Measurements from ENCODE around the gene GAREM1.
"Not testable (repeated sequence)": the region's sequence is repeated elsewhere in the genome, so short reads cannot be mapped to it uniquely, and the experiment has no call there.

Gene GAREM1

DNA sequence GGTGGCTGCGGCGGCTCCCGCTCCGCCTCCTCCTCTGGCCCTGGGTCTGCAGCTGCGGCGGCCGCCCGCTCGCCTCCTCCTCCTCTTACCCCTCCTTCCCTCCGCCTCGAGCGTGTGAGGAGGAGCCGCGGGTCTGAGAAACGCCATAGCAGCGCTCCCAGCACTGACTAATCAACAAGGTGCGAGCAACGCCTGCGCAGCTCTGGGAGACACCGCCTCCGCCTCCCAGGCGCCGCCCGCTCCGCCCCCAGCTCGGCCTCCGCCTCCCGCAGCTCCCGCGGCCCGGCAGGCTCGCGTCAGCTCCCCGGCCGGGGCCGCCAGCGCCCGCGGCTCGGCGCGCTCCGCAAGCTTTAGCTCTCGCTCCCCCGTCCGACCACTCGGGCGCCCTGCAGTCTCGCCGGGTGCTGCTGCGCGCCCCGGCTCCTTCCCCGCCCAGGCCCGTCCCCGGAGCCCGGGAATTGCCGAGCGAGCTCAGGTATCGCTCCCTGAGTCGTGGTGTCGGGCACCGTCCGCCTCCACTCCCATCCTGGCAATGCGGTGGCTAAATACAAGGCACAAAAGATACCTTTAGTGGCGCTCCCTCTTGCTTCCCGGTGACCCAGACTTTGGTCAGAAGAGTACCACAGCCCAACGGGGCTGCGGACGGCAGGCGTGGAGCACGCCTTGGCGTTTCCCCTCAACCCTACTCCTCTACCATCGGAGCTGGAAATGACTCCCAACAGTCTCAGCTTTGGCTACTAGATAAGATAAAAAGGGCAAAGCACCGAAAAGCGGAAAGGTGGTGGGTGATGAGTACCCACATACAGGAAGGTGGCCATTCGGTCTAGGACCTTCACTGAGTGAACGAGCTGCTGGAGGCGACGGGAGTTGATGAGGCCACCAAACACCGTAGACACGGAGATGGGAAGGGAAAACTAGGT is at the start of gene GAREM1:
Gene GAREM1, minus strand, starts transcription at position 169 of the 920 bp plus-strand sequence. CDS start 454 bp downstream, outside the sequence.
- FAIRE-seq, result no peak

DNA sequence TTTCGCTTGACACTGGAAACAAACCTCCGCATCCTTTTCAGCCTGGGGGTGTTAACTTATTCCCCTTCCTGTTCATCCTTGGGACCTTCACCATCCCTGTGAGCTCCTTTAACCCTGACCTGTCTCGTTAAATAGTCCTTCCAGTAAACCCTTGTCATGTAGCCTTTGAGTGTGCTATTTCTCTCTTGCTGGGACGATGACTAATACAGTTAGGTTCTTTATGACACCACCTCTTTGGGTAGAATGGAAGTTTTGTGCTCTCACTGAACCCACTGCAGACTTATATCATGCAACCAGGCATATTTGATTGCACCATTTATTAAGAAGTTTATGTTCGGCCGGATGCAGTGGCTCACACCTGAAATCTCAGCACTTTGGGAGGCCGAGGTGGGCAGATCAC is 40.5 kb upstream of the GAREM1 start:
- no peak for FAIRE-seq

DNA sequence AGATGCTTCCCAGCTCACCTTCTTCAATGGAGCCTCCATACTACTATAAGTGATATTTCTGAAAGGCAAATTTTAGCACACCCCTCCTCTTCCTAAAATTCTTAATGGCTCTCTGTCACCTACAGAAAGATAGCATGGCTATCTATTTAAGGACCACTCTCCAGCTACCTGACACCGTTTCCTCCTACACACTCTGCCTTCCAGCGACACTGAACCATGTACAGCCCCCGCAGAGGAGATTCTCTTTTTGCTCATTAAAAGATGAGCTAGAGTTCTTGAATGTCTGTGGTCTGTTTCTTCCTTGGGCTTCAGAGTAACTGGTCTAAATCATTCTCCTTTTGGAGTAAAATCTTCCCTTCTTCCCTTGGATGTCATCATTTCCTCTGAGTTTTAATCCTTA is 38.4 kb upstream of the GAREM1 start:
- no peak for FAIRE-seq

DNA sequence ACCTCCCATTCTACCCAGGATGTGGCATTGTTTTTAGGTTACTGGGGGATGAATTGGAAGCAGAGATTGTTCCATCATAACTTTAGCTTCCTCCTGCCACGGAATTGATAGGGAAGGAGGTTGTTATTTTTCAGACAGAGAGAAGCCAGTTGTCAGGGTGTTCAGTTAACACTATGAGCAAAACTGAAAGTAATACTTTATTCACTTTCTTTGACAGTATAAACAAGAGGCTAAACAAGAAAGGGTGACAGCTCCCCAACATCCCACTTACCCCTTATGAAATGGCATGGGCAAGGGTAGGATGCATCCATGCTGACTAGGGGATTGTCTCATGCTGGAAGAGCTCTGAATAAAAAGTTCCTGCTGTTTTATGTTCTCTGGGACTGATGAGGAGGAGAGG is 36.4 kb upstream of the GAREM1 start:
- no peak for FAIRE-seq

DNA sequence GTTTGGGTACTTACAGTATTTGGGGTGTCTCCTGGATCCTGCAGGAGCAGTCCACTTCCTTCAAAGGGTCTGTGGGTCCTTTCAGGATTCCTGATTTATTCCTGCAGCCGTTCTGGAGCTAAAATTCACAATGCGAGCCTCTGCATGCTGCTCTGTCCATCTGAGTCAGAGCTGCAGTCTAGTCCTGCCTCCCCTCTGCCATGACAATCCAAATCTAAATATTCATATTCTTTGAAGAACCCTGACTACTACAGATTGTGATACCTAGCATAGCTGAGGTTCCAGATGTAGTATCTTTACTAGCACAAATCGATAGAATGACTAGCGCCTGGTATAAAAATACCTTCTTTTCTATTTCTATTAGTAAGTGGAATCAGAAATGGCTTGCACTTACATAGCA is 31.3 kb upstream of the GAREM1 start:
- FAIRE-seq, result no peak

DNA sequence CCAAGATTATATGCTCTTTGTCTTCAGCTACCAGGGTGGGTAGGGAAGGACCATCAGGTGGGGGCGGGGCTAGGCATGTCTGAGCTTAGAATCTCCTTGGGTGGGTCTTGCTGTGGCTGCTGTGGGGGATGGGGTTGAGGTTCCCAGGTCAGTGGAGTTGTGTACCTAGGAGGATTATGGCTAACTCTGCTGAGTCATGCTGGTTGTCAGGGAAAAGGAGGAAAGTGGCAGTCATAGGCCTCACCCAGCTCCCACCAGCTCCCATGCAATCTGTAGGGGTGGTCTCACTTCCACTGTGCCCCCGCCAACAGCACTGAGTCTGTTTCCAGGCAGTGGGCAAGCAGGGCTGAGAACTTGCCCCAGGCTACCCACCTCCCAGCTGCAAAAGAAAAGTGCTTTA is 30.6 kb upstream of the GAREM1 start:
- FAIRE-seq, result not testable (repeated sequence)

DNA sequence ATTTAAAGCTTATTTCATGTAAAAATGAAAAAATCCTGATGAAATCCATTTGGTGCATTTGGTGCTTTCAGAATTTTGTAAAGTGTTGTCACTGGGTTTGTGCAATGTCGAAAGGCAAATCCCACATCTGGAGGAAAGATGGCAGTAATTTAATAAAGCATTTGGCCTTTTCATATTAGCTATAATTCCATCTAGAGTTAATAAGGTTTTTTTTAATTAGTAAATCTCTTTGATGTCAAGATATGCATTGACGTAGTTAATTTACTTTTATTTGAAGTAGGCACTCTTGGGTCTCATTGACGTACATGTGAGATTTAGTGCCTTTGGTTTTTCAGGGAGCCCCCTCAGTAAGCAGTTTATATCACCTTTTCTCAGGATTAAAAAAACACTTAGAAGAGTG is 12.3 kb upstream of the GAREM1 start:
- no peak for FAIRE-seq

DNA sequence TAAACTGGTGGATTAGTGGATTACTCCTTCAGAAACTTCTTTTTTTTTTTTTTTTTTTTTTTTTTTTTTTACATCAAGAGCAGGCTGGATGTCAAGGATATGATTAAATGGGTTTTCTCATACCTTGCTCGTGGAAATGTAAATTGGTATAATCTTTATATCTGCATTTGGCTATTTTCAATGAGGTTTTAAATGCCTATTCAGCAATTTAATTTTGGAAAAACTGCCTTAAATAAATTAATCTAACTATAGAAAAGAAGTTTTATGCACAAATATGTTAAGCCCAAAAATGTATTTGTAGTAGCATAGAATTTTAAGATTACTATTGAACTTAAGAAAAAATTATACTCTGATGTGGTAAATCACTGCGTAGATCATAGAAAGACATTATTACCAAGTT is 11.4 kb upstream of the GAREM1 start:
- no peak for FAIRE-seq

DNA sequence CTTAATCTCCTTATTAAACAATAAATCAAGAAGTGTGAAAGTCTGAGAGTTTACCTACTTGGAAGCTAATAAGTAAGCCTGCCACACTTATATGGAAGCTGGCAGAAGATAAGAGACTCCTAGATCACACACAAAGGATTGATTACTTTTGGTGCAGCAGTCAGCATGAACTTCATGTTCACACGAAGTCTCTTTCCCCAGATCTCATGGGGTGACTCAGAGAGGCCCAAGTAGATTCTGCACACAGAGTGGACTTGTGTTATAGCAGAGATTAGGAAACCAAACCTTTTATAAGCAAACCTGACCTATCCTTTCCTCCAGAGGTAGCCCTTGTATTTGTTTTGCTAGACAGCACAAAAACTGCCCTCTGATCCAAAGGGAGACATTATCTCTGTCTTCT is 9.9 kb upstream of the GAREM1 start:
- no peak for FAIRE-seq

DNA sequence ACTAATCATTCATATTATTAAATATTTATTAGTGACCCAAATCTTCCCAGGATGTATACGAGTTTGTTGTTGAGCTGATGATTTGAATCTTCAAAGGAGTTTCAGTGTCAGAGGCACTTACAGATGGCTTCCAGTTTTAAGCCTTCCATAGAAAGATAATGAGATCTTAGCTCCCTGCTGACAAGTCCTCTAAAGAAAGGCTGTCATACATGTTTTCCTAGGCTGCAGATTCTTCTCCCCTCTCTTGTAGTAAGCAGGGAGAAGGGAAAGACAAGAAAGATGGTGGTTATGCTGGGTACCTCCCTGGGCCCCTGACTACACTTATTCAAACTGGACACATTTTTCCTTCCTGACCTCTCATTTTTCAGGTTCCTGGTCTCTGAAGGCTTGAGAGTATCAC is 8.1 kb upstream of the GAREM1 start:
- FAIRE-seq, result no peak

DNA sequence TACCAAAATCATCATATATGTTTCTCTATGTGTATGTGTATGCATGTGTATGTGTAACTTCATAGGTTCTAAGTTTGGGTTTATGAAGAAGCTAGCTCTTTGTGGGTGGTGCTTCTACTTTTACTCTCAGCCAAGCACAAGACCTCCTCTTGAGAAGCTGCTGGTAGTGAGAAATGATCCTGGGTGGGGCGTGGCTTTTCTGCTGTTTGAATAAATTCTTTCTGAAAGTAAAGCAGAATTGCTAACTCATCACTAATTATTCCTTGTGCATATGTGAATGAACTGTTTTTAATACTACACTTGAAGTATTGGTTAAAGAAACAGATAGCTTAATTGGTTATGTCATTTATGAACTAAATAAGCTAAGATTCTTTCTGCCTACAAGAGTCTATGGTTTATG is 7.6 kb upstream of the GAREM1 start:
- no peak for FAIRE-seq

DNA sequence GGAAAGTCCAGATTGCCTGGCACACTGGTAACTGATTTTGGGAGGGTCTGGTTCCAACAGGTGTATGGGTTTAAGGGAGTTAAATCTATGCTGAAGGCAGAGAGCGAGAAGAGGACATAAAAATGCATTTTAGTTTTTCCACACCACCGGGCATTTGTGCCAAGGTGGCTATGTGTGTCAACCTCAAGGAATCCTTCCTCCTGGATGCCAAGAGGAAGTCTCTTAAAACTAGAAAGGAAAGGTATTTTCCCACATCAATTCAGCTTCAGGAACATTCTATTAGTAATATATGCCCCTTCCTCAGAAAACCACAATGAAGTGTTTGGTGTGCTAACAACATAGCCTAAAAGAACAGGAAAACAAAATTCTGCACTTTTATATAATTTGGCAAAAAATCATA is 5.4 kb upstream of the GAREM1 start:
- FAIRE-seq, result no peak

DNA sequence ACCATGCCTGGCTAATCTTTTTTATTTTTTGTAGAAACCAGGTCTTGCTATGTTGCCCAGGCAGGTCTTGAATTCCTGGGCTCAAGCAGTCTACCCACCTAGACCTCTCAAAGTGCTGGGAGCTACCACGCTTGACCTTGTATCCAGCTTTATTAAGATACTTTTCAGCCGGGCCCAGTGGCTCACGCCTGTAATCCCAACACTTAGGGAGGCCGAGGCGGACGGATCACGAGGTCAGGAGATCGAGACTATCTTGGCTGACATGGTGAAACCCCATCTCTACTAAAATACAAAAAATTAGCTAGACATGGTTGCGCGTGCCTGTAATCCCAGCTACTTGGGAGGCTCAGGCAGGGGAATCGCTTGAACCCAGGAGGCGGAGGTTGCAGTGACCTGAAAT is 4.4 kb upstream of the GAREM1 start:
- not testable (repeated sequence) for FAIRE-seq

DNA sequence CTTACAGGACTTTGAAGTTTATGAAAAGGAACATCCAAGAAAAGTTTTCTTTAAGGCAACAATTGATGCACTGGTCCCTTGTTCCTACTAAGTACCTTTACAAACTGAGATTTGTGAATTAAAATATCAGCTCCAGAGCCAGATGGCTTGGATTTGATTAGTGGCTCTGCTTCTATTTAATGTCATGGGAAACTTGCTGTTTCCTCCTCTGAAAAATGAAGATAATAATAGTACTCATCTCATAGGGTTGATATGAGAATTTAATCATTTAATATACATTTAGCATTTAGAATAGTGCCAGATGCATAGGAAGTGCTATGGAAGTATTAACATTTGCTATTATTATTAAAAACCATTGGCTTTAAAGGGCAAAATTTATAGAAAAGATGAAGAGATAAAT is 2.6 kb upstream of the GAREM1 start:
- FAIRE-seq, result no peak

DNA sequence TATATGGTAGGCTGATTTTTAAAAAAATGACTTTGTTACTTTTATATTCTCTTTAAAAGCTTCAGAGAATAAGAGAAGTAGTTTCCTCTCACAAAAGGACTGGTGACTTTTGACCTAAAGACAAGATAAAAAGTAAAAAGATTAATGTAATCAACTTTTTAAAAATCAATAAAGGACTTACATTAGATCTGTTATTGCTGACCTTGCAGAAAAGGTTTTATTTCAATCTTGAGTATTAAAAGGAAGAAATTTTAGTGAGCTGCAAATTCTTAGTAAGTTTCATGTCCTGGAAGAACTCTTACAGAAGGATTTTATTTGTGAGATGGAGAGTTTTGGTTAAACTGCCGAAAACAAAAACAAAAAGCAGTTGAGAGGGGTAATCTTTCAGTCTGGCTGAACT is 2.2 kb upstream of the GAREM1 start:
- FAIRE-seq, result no peak

DNA sequence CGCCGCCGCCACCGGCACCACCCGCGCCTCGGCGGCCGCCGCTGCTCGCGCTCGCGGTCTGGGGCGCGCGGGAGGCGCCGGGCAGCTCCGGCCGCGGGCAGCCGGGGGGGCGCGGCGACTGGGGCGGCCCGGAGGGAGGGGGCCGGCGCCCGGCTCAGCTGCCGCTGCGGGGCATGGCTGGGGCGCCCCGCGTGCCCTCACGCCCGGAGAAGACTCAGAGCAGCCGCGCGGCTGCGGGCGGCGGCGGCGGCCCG is 295 bp downstream of the GAREM1 start:
- FAIRE-seq, result no peak

DNA sequence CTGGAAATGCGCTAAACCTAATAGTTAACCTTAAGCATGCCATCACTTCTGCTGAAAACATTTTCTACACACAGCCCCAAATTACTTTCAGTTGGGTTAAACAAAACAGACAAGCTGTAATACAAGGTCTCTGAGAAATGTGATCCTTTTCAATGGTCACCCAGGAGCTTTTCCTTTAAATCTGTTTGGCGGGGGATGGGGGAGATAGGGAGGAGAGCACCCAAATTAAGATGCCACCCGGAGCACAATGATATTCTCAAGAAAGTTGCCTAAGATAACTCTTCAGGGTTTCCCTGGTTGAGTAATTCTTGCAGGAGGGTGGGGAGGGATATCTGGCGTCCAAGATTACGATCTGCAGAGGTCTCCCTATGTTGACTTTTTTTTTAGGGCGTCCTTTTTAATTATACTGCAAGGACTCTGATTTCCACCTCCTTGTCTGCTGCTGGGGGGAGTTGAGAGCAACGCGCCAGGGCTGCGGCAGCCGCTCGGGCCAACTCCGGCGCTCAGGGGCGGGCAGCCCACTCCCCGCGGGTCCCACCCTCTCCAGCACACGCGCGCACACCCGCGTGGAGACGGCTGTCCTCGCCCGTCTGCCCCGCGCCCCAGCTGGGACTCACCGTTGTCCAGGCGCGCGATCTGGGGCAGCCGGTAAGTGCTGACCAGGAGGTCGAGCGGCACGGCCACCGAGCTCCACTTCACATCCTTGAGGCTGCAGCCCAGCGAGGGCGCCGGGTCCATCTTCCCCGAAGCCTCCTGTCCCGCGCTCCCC is 807 bp downstream of the GAREM1 start:
- FAIRE-seq, result no peak

DNA sequence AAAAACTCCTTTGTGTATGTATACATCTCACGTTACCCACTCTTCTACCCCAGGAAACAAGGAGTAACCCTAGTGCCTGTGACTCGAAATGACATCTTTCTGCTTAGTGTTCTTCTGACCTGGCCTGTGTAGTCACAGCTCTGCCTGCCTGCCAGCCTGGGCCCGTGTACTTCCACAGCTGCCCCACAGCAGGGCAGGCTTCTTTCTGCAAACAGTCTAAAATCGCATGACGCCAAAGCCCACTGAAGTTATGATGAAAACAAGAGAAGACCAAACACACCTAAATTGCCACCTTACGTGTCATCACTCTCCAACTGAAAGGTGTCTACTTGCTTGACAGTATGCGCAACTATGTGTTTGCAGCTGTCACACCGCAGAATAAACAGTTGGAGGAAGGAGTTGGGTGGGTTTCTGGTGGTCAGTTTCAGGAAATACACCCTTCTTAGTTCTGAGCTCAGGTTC is 1.5 kb downstream of the GAREM1 start:
- FAIRE-seq, result no peak

DNA sequence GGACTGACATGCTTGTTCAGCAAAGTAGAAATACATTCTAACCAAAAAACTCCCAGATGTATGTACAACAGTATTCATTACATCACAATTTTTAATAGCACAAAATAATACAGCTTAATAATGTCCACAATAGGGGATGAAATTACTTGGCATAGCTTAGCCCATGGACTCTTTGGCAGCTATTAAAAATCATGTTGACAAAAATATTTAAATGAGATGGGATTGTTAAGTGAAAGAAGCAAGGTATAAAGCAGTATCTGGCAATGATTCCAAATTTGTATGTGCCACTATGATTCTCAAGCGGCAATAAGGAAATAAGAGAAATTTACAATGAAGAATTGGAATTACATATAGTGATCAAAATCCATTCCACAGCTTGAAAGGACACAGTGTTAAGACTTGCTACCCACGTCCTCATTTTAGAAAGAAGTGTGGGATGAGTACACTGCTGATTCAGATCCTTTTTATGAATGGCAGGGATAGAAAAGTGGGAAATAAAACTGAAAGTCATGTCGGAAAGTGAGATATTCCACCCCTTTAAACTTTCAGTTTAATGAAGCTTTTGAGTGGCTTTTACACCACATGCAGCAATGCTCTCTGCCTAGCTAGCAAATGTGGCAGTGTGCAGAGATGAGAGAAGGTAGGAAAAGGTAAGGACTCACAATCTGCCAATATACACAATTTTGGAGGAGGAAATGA is 2.4 kb downstream of the GAREM1 start:
- FAIRE-seq, result no peak

DNA sequence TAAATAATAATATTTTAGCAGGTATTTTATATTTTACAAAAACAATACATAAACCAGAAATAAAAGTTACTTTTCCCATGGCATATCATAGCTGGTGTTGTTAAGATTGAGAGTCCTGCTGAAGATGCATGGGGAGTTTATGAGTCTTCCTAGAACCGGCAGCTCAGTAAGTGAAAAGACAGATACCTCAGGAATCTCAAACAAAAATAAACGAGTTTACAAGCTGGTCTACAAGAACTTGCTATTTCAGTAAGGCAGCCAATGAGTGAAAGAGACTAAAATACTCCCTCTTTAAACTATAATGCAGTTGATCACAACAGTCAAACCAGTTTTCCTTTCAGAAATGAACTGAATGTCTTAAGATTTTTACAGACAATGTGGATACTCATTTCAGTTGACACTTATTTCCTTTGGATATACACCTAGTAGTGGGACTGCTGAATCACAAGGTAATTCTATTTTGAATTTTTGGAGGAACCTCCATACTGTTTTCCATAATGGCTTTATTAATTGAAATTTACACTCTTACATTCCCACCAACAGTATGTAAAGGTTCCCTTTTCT is 8.9 kb downstream of the GAREM1 start:
- FAIRE-seq, result no peak

DNA sequence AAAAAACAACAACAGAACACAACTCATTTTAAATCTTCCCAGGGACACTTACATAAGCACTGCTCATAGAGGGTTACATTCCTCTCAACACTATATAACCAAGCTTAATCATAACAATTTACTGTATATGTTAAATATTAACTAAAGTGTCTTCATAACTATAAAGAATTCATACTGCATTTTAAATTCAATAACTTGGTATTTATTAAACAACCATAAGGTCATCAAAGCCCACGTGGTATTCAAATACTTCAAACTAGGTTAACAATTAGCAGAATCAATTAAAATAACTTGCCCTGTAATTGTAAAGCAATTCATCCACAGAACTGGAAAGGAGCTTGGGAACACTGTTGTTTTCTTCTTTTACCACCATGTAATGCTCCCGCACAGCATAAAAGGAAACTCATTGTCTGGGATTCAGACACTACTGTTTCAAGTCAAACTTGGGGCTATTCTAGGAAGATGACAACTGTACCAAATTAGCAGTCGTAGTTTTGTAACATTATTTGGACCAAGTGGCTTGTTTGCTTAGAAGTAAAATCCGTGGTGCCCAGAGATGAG is 10.4 kb downstream of the GAREM1 start:
- FAIRE-seq, result no peak

DNA sequence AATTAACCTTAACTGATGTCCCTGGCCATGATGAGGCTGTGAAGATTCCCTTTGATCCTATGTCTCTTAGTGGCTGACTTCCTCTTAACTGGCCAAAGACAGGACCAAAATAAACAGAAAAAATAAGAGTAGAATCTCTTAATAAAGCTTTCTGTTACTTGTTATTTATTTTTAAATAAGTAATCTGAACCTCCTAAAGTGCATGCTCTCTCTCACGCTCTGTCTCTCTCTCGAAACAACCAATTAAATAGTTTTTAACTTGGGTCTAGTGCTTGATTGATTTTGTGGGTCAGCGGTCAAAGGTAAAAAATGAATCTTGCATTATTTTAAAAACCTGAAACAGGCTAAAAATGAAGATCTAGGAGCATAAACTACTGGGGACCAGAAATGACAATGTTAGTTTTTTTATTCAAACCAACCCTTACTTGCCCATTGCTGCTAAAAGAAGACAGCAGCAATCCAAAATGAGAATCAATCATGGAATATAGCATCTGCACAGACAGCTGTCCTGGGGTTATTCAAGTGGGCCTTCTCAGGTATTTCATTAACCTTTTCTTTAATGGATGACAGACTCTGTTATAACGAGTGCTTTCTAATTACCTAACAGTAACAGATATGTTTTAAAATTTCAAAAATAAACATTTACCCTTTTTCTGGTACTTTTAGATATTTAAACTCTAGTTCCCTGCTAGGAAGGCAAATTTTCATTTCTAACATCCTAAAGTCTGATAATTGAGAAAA is 11.2 kb downstream of the GAREM1 start:
- FAIRE-seq, result no peak
